Caco-2 (cell line): ENCODE measurements around the gene LDLRAD3. TPM values are rescaled to one million over a fixed set of nuclear protein-coding genes. Genes with fewer than 3 reads are reported as not detected.

Source experiments
- BruUV-seq: library from RNA; stranded (reverse); fragments of 400-500 nt; replicated peaks from 2 replicates; lab custom pipeline; 2021; lab: Mats Ljungman, UMichigan
- CTCF ChIA-PET: fragments of 300-600 bp; sonication (Branson Sonifier 250); formaldehyde crosslinking; loops from one replicate; lab custom pipeline; 2022; ENCODE audit warnings: antibody characterized with exemption; lab: Charles Lee
- POLR2A ChIA-PET: fragments of 300-600 bp; sonication (Branson Sonifier 250); formaldehyde crosslinking; loops from one replicate; lab custom pipeline; 2022; ENCODE audit warnings: antibody characterized with exemption; lab: Charles Lee
- DNase-seq, 2 experiments: peaks; one replicate each; pipeline versions ENCODE4 v3.0.0 to v3.0.0-alpha.2; 2020 to 2022
- H3K27me3 ChIP-seq: replicated peaks from 2 replicates; pipeline ENCODE4 v1.6.0; 2011; ENCODE audit warnings: low read length; ENCODE audit not compliant: control insufficient read depth, insufficient read depth
- H3K36me3 ChIP-seq: 2 replicates; pipeline ENCODE4 v1.5.1; 2011; ENCODE audit warnings: low read length; ENCODE audit not compliant: control insufficient read depth, insufficient read depth
- H3K4me1 ChIP-seq: fragments of 250-450 bp; sonication (Bioruptor Pico); 2 replicates; pipeline ENCODE4 v1.5.1; 2020; ENCODE audit warnings: mild to moderate bottlenecking
- H3K4me3 ChIP-seq: 2 replicates; pipeline ENCODE4 v1.5.1; 2011; ENCODE audit warnings: low read depth, mild to moderate bottlenecking, control low read depth, low read length
- H3K9me3 ChIP-seq: fragments of 250-450 bp; sonication (Bioruptor Pico); 2 replicates; pipeline ENCODE4 v1.5.1; 2020; ENCODE audit warnings: mild to moderate bottlenecking, moderate library complexity
- H3K27ac Mint-ChIP-seq: one replicate; pipeline ENCODE4 v1.8.0; 2022; ENCODE audit warnings: mixed read lengths; ENCODE audit not compliant: unreplicated experiment
- H3K27me3 Mint-ChIP-seq: one replicate; pipeline ENCODE4 v1.8.0; 2022; ENCODE audit warnings: mixed read lengths; ENCODE audit not compliant: insufficient read depth, unreplicated experiment
- H3K36me3 Mint-ChIP-seq: one replicate; pipeline ENCODE4 v1.8.0; 2022; ENCODE audit warnings: mild to moderate bottlenecking, mixed read lengths; ENCODE audit not compliant: insufficient read depth, unreplicated experiment
- H3K4me1 Mint-ChIP-seq: one replicate; pipeline ENCODE4 v1.8.0; 2022; ENCODE audit warnings: low read depth, mixed read lengths; ENCODE audit not compliant: unreplicated experiment
- H3K4me3 Mint-ChIP-seq: one replicate; pipeline ENCODE4 v1.8.0; 2022; ENCODE audit warnings: mild to moderate bottlenecking, moderate library complexity, mixed read lengths; ENCODE audit not compliant: unreplicated experiment
- H3K9me3 Mint-ChIP-seq: one replicate; pipeline ENCODE4 v1.8.0; 2022; ENCODE audit warnings: mixed read lengths; ENCODE audit not compliant: unreplicated experiment
- intact Hi-C: fragments of 100-400 bp; cut with micrococcal nuclease; formaldehyde crosslinking; loops from one replicate; pipeline ENCODE4 v1.10.0; 2022; ENCODE audit not compliant: unreplicated experiment
- total RNA-seq: library from RNA; stranded (reverse); gene quantifications from 2 replicates; pipeline ENCODE4 v1.2.3, GENCODE V29; 2022
- TF ChIP-seq, protein P1 (sequence below), 2 experiments: fragments of 200-600 bp in 1 of 2; IDR thresholded peaks; 1 replicate in 1 of 2; 2 replicates in 1 of 2; pipeline versions ENCODE4 v1.5.1 to v1.8.0; 2011 to 2022; ENCODE audit warnings: antibody characterized with exemption in 1 of 2, control low read depth in 1 of 2, inconsistent platforms in 1 of 2, low read depth in 1 of 2, low read length in 1 of 2, mild to moderate bottlenecking in 1 of 2, moderate library complexity in 1 of 2; ENCODE audit not compliant: insufficient read depth in 1 of 2, severe bottlenecking in 1 of 2, unreplicated experiment in 1 of 2

Gene LDLRAD3
- total RNA-seq, 1 experiment from 2014 or later, result 9.9 TPM

DNA sequence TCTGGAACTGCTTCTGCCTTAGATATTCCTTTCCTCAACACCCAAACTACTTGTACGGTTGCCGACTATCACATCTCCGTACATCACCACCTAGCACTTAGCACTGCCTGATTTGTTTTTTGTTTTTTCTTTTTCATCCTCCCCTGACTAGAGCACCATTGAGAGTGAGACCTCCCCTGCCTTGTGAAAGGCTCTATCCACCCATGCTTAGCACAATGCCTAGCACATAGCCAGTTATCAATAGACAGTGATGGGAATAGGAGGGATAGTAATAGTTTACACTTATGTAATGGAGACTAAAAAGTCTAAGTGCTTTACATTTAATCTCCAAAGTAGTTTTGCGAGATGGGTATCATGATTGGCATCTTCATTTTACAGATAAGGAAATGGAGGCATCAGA is 115.8 kb downstream of the LDLRAD3 start:
- DNase-seq, result no peak
- TF ChIP-seq, protein P1, sequence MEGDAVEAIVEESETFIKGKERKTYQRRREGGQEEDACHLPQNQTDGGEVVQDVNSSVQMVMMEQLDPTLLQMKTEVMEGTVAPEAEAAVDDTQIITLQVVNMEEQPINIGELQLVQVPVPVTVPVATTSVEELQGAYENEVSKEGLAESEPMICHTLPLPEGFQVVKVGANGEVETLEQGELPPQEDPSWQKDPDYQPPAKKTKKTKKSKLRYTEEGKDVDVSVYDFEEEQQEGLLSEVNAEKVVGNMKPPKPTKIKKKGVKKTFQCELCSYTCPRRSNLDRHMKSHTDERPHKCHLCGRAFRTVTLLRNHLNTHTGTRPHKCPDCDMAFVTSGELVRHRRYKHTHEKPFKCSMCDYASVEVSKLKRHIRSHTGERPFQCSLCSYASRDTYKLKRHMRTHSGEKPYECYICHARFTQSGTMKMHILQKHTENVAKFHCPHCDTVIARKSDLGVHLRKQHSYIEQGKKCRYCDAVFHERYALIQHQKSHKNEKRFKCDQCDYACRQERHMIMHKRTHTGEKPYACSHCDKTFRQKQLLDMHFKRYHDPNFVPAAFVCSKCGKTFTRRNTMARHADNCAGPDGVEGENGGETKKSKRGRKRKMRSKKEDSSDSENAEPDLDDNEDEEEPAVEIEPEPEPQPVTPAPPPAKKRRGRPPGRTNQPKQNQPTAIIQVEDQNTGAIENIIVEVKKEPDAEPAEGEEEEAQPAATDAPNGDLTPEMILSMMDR (IDR thresholded peaks at IDR 0.05; ENCODE audit: insufficient read depth in 1 of 2, low read depth in 1 of 2, low read length in 1 of 2, severe bottlenecking in 1 of 2, unreplicated experiment in 1 of 2), result no peak
- CTCF ChIA-PET, result interaction anchor here (0.6 kb wide), 1 partner anchor 15 kb away, joined by 6 read pairs; no protein-coding TSS in a partner anchor

DNA sequence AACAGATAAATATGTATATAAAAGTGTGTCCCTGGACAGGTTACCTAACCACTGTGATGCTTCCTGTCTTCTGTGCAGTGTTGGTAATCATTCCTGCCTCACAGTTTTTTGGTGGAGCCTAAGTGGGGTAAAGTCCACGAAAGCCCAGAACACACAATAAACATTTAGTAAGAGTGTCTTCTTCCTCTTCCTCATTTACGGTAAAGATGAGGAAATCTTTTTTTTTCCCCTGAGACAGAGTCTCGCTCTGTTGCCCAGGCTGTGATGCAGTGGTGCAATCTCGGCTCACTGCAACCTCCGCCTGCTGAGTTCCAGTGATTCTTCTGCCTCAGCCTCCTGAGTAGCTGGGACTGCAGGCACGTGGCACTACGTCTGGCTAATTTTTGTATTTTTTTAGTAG is 117.1 kb downstream of the LDLRAD3 start:
- intact Hi-C loops, result no loop called here
- Histone ChIP-seq H3K36me3 (no peaks in the 10 kb centered on the region), H3K4me1 (no peaks in the 10 kb centered on the region), H3K4me3 (no peak overlapping the region), H3K27me3 (no peaks in the 10 kb centered on the region), H3K9me3 (no peaks in the 10 kb centered on the region)
- ChIA-PET POLR2A (no interaction called here), CTCF (interaction anchor here (1.5 kb wide), 1 partner anchor 239 kb away, joined by 6 read pairs; no protein-coding TSS in a partner anchor)
- no TSS peak for BruUV-seq
- Mint-ChIP-seq H3K27ac (no peak overlapping the region), H3K27me3 (no peaks in the 10 kb centered on the region), H3K4me1 (no peaks in the 10 kb centered on the region), H3K9me3 (peaks cover 3% of the 10 kb centered on the region), H3K4me3 (no peak overlapping the region), H3K36me3 (no peaks in the 10 kb centered on the region)
- TF ChIP-seq, protein P1 (IDR thresholded peaks at IDR 0.05; ENCODE audit: insufficient read depth in 1 of 2, low read depth in 1 of 2, low read length in 1 of 2, severe bottlenecking in 1 of 2, unreplicated experiment in 1 of 2), result no peak
- DNase-seq, result no peak

More for the DNA sequence above, 115.8 kb downstream of the LDLRAD3 start:
- Histone ChIP-seq H3K9me3 (no peaks in the 10 kb centered on the region), H3K4me1 (no peaks in the 10 kb centered on the region), H3K27me3 (no peaks in the 10 kb centered on the region), H3K4me3 (no peak overlapping the region), H3K36me3 (no peaks in the 10 kb centered on the region)
- no TSS peak for BruUV-seq
- peaks cover 5% of the 10 kb centered on the region for H3K9me3 Mint-ChIP-seq
- no peak overlapping the region for H3K4me3 Mint-ChIP-seq
- H3K36me3 Mint-ChIP-seq, result no peaks in the 10 kb centered on the region
- no peaks in the 10 kb centered on the region for H3K4me1 Mint-ChIP-seq
- no peaks in the 10 kb centered on the region for H3K27me3 Mint-ChIP-seq
- H3K27ac Mint-ChIP-seq, result no peak overlapping the region
- intact Hi-C loops, result loop anchor here (5.0 kb wide), 1 partner anchor 237 kb away; no protein-coding TSS in a partner anchor
- POLR2A ChIA-PET, result no interaction called here

DNA sequence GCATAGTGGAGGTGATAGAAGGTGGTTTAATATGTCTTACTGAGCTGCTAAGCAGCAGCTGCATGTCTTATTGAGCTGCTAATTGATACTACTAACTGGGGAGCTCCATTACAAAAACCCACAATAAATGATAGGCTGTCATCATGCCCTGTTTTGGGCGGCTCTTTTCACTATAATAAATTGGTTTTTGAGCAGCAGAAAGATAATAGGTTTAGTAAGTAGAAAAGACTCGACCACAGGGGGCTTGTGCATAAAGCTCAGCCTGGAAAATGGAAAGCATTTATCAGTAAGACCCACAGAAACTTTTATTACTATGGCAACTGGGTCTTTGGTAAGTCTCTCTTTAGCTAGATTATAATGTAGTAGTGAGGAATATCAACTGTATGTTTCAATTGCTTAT is 117.6 kb downstream of the LDLRAD3 start:
- intact Hi-C loops, result no loop called here
- POLR2A ChIA-PET, result no interaction called here
- BruUV-seq, result no TSS peak
- H3K27me3 ChIP-seq, result no peaks in the 10 kb centered on the region
- H3K4me1 ChIP-seq, result no peaks in the 10 kb centered on the region
- Mint-ChIP-seq H3K36me3 (no peaks in the 10 kb centered on the region), H3K4me1 (no peaks in the 10 kb centered on the region), H3K27me3 (no peaks in the 10 kb centered on the region), H3K4me3 (no peak overlapping the region), H3K9me3 (peaks cover 9% of the 10 kb centered on the region), H3K27ac (no peak overlapping the region)
- peaks cover 2% of the 10 kb centered on the region for H3K9me3 ChIP-seq
- no peaks in the 10 kb centered on the region for H3K36me3 ChIP-seq
- DNase-seq, result no peak
- TF ChIP-seq, protein P1 (IDR thresholded peaks at IDR 0.05; ENCODE audit: insufficient read depth in 1 of 2, low read depth in 1 of 2, low read length in 1 of 2, severe bottlenecking in 1 of 2, unreplicated experiment in 1 of 2), result no peak
- CTCF ChIA-PET, result interaction anchor here (1.5 kb wide), 1 partner anchor 239 kb away, joined by 6 read pairs; no protein-coding TSS in a partner anchor
- H3K4me3 ChIP-seq, result no peak overlapping the region
